Testis (tissue), 3 donors: Measurements from ENCODE around the gene NFATC1. TPM values are rescaled to one million over a fixed set of nuclear protein-coding genes. Genes with fewer than 3 reads are reported as not detected.

ENCODE experiments used
- DNase-seq: peaks from one replicate; pipeline ENCODE4 v3.0.0-alpha.2; 2019
- H3K27ac ChIP-seq, 2 donors: fragments of 200-600 bp; sonication (generic); one replicate each; pipeline ENCODE4 v1.5.1; 2019
- H3K27me3 ChIP-seq: fragments of 200-600 bp; sonication (generic); one replicate; pipeline ENCODE4 v1.5.1; 2019
- H3K36me3 ChIP-seq: fragments of 200-600 bp; sonication (generic); one replicate; pipeline ENCODE4 v1.5.1; 2017; ENCODE audit warnings: low read depth; ENCODE audit errors: missing control alignments
- H3K4me1 ChIP-seq: fragments of 200-600 bp; sonication (generic); one replicate; pipeline ENCODE4 v1.5.1; 2019
- H3K4me3 ChIP-seq, 2 donors: fragments of 200-600 bp; sonication (generic); one replicate each; pipeline ENCODE4 v1.5.1; 2017 to 2019
- H3K9me3 ChIP-seq: fragments of 200-600 bp; sonication (generic); one replicate; pipeline ENCODE4 v1.5.1; 2017
- POLR2A ChIP-seq: fragments of 450-650 bp; IDR thresholded peaks from one replicate; pipeline ENCODE4 v1.6.1; 2017; ENCODE audit warnings: antibody characterized with exemption, mild to moderate bottlenecking, moderate library complexity
- WGBS, 2 donors: methylation state at CpG; one replicate each; pipeline ENCODE4 v1.1.5; 2018; 5-methylcytosine and 5-hydroxymethylcytosine counted together
- intact Hi-C: fragments of 100-400 bp; cut with DNase I; formaldehyde crosslinking; loops from one replicate; pipeline ENCODE4 v1.15.1; 2023; ENCODE audit warnings: low total_unique reads
- polyA plus RNA-seq: library from polyadenylated mRNA; stranded (reverse); fragments of 350-450 nt; fragmentation: Illumina TruSeq; extraction: RNeasy Lipid Tissue Mini Kit (QIAGEN cat#74804); gene quantifications from one replicate; pipeline ENCODE4 v1.2.3, GENCODE V29; 2014; ENCODE audit warnings: low read depth, low replicate concordance; ENCODE audit not compliant: insufficient read depth
- total RNA-seq, 2 donors: library from RNA; depleted of rRNA; stranded (reverse); fragments of >200 nt; gene quantifications; one replicate each; pipeline ENCODE4 v1.2.3, GENCODE V29; 2016
- TF ChIP-seq, protein P1 (sequence below), 3 experiments: fragments of 450-650 bp in 2 of 3; fragments of 200-600 bp in 1 of 3; sonication (generic) in 1 of 3; IDR thresholded peaks; one replicate each; pipeline ENCODE4 v1.5.1; 2016 to 2019; ENCODE audit warnings: antibody characterized with exemption in 3 of 3, mild to moderate bottlenecking in 2 of 3, moderate library complexity in 1 of 3

Gene NFATC1
- total and polyA plus RNA-seq, 3 donors from 2014 or later, result 22.2 to 28.1 (median 27.5) TPM

DNA sequence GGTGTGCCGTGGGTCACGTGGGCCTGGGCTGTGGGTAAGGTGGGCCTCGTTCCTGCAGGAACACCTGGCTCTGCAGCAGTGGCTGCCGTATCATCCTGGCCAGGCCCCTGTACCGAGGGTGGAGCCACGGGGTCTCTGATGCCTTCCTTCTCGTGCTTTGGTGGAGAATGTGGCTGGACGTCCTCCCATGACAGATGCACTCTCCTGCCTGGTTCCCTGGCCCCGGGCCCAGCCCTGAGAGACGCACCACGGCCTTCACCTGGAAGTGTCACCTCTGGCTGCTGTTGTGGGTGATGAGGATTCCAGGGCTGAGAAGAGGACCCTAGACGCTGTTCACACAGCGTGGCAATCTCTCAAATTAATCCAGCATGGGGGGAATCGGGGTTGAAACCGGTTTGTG, 49.5 kb downstream of the NFATC1 start:
- Histone ChIP-seq H3K9me3 (no peaks in the 10 kb centered on the region), H3K27ac (no peak overlapping the region), H3K27me3 (no peaks in the 10 kb centered on the region), H3K4me3 (no peak overlapping the region), H3K4me1 (no peaks in the 10 kb centered on the region), H3K36me3 (no peaks in the 10 kb centered on the region)
- WGBS, 2 donors, result 93 to 95% methylated on average over 13 to 15 of the region's 15 CpGs
- no peak for DNase-seq
- TF ChIP-seq POLR2A, result no peak
- TF ChIP-seq, protein P1, sequence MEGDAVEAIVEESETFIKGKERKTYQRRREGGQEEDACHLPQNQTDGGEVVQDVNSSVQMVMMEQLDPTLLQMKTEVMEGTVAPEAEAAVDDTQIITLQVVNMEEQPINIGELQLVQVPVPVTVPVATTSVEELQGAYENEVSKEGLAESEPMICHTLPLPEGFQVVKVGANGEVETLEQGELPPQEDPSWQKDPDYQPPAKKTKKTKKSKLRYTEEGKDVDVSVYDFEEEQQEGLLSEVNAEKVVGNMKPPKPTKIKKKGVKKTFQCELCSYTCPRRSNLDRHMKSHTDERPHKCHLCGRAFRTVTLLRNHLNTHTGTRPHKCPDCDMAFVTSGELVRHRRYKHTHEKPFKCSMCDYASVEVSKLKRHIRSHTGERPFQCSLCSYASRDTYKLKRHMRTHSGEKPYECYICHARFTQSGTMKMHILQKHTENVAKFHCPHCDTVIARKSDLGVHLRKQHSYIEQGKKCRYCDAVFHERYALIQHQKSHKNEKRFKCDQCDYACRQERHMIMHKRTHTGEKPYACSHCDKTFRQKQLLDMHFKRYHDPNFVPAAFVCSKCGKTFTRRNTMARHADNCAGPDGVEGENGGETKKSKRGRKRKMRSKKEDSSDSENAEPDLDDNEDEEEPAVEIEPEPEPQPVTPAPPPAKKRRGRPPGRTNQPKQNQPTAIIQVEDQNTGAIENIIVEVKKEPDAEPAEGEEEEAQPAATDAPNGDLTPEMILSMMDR (IDR thresholded peaks at IDR 0.05), result no peak
- intact Hi-C loops, result no loop called here

DNA sequence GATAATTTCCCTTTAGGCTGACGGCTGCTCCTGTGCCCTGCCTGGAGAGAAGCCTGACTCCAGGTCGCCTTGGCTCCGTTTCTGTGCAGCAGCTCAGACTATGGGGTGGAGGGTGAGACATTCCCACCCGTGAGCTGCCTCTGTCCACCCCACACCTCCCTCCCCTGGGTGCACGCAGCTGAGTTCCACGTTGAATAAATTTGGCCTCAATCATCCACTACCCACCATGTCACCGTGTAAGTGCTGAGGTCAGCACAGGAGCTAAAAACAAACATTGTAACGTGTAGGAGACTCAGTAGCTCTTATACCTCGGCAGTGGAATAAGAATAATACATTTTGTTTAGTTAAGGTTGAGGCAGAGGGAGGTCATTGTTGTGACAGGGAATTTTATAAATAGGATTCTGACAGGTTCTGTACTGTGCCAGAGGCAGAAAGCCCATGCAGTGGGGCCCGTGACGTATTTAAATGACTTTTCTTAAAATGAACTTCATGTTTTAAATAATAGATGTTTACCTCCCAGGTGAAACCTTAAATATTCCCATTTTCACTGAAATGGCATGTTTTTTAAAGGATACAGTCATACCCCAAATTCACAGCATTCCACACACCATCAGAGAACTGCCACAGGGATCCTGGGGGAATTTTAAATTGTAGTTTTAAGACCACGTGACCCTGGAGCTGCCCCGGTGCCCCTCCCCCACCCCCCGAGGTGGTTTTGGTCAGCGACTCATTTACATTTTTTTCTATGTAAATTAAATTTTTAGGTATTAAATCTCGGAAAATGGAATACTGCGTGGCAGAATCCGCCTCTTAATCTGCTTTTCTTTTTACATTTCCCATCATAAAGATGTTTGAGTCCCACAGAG, 50.2 kb downstream of the NFATC1 start:
- no peak for DNase-seq
- Histone ChIP-seq H3K4me3 (no peak overlapping the region), H3K27me3 (no peaks in the 10 kb centered on the region), H3K36me3 (no peaks in the 10 kb centered on the region), H3K27ac (no peak overlapping the region), H3K4me1 (no peaks in the 10 kb centered on the region), H3K9me3 (no peaks in the 10 kb centered on the region)
- no peak for TF ChIP-seq POLR2A
- TF ChIP-seq, protein P1 (IDR thresholded peaks at IDR 0.05), result no peak
- 80 to 82% methylated on average over 18 of the region's 18 CpGs for WGBS, 2 donors
- intact Hi-C loops, result no loop called here

GRCh38 chr18:79446931-79447330, 51.2 kb downstream of the NFATC1 start:
- no peak for DNase-seq
- Histone ChIP-seq H3K4me3 (no peak overlapping the region), H3K9me3 (no peaks in the 10 kb centered on the region), H3K27me3 (no peaks in the 10 kb centered on the region), H3K4me1 (no peaks in the 10 kb centered on the region), H3K36me3 (no peaks in the 10 kb centered on the region), H3K27ac (no peak overlapping the region)
- TF ChIP-seq POLR2A, result no peak
- TF ChIP-seq, protein P1 (IDR thresholded peaks at IDR 0.05), result no peak
- intact Hi-C loops, result no loop called here
- WGBS, 2 donors, result 96% methylated on average over 12 to 24 of the region's 24 CpGs

GRCh38 chr18:79447703-79448367, 52.1 kb downstream of the NFATC1 start:
- H3K27ac ChIP-seq, result no peak overlapping the region
- intact Hi-C loops, result no loop called here
- no peaks in the 10 kb centered on the region for H3K36me3 ChIP-seq

More at GRCh38 chr18:79447703-79448367, 52.1 kb downstream of the NFATC1 start:
- no peaks in the 10 kb centered on the region for H3K9me3 ChIP-seq
- WGBS, 2 donors, result 91 to 95% methylated on average over 14 to 29 of the region's 29 CpGs
- TF ChIP-seq, protein P1 (IDR thresholded peaks at IDR 0.05), result no peak
- TF ChIP-seq POLR2A, result no peak
- H3K4me1 ChIP-seq, result no peaks in the 10 kb centered on the region
- H3K4me3 ChIP-seq, result no peak overlapping the region
- DNase-seq, result no peak
- H3K27me3 ChIP-seq, result no peaks in the 10 kb centered on the region
